Esophagus muscularis mucosa (tissue), 3 donors: Measurements from ENCODE around the gene ABCC8.

ENCODE experiments used
- CTCF ChIP-seq, 3 experiments: fragments of 200-600 bp in 2 of 3; fragments of 450-650 bp in 1 of 3; sonication (generic) in 2 of 3; IDR thresholded peaks; one replicate each; pipeline ENCODE4 v1.5.1; 2017 to 2019; ENCODE audit warnings: antibody characterized with exemption in 3 of 3, mild to moderate bottlenecking in 2 of 3, moderate library complexity in 1 of 3
- POLR2A ChIP-seq: fragments of 450-650 bp; IDR thresholded peaks from one replicate; pipeline ENCODE4 v1.6.1; 2017; ENCODE audit warnings: antibody characterized with exemption, moderate library complexity, mild to moderate bottlenecking, low read depth

- TF ChIP-seq CTCF (IDR thresholded peaks at IDR 0.05), result no peak
- TF ChIP-seq POLR2A, result no peak
These were observed 106.9 kb downstream of the ABCC8 start for GRCh38 chr11:17369684-17370243.
